Jurkat, Clone E6-1 (cell line): ENCODE data around the gene C11orf98.
"Not testable (repeated sequence)": the region's sequence is repeated elsewhere in the genome, so short reads cannot be mapped to it uniquely, and the experiment has no call there.

Source experiments
- DNase-seq: peaks from one replicate; pipeline ENCODE4 v3.0.0-alpha.2; 2011; ENCODE audit warnings: low read depth, low spot score
- H3K4me3 ChIP-seq: 2 replicates; pipeline ENCODE4 v1.5.1; 2011; ENCODE audit warnings: mild to moderate bottlenecking, low read length, control low read depth, moderate library complexity

Gene C11orf98

GRCh38 chr11:62664405-62665074, 470 bp downstream of the C11orf98 start:
- H3K4me3 ChIP-seq, result peak overlapping the region; percentile 65
- peak; percentile 64 for DNase-seq

DNA sequence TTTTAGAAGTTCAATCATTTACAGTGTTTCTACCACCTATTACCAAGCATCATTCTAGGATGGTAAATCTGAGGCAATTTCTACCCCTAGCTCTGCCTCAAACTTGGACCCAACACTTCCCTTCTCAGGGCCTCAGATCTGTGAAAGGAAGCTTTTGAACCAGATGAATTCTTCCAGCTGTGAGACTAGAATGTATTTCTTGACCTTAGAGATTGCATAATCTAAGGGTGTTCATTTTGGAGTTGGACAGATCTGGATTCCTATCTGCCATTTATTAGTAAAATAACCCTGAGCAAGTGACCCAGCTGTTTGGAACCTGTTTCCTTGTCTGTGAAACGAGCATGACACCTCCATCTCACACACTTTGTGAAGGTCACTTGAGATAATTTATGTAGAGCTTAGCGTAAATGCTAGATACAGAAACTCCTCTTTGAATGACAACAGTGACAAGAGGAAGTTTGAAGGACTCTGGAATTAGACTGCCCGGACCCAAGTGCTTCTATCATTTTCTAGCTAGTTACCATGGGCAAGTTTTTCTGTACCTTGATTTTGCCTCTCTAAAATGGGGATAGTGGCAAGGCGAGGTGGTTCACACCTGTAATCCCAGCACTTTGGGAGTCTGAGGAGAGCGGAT, 8.1 kb downstream of the C11orf98 start:
- DNase-seq, result no peak
- H3K4me3 ChIP-seq, result no peak overlapping the region

- DNase-seq, result no peak
- H3K4me3 ChIP-seq, result no peak overlapping the region
Measured at GRCh38 chr11:62654297-62654696, 10.7 kb downstream of the C11orf98 start.

DNA sequence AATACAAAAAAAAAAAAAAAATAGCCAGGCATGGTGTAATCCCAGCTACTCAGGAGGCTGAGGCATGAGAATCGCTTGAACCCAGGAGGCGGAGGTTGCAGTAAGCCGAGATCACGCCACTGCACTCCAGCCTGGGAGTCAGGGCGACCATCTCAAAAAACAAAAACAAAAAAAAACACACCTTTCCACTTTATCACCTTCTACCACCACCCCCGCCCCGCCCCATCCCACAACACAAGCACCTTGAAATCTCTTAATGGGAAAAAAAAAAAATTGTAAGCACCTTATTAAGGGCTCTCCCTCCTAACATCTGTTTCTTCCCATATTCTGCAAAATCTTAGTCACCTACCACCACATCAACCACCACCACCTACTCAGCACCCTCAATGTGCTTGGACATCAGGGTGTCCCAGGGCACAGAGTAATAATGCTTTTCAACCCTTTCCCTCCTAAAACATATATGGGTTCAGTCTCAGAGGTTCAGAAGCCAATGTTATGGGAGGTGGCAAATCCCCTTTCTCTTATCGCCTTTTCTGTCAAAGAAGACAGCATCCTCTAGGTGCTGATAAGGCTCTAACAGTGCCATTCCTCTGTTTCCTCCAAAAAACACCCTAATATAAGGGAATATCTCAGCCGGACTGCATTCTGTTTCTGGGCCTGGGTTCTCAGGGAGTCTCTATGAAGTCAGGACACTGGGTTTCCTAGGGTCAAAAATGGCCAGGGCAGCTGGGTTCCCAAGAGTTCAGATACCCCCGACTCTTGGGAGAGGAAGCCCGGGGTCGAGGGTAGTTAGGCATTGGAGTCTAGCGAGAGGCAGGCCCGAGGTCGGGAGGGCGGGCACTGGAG, 12.6 kb downstream of the C11orf98 start:
- no peak for DNase-seq

GRCh38 chr11:62650283-62650682, 14.7 kb downstream of the C11orf98 start:
- not testable (repeated sequence) for DNase-seq, H3K4me3 ChIP-seq

More for the DNA sequence above, 12.6 kb downstream of the C11orf98 start:
- peak overlapping the region; percentile 80 for H3K4me3 ChIP-seq

DNA sequence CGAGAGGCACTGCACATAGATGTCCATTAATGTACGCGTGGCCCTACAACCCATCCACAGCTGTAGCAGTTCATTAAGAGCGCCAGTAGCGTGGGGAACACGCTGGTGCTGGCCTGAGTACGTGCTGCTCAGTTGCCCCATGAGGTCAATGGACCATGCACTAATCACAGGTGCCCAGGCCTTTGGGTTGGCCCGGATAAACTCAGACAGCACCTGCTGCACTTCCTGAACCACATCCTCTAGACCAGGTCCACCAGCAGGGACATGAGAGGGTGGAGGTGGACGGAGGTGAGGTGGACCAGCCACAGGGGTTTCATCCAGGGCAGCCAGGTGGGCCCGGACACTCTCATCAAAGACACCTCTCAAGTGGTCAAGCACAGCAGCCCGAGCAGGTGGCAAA, 15.5 kb downstream of the C11orf98 start:
- DNase-seq, result no peak
- no peak overlapping the region for H3K4me3 ChIP-seq

DNA sequence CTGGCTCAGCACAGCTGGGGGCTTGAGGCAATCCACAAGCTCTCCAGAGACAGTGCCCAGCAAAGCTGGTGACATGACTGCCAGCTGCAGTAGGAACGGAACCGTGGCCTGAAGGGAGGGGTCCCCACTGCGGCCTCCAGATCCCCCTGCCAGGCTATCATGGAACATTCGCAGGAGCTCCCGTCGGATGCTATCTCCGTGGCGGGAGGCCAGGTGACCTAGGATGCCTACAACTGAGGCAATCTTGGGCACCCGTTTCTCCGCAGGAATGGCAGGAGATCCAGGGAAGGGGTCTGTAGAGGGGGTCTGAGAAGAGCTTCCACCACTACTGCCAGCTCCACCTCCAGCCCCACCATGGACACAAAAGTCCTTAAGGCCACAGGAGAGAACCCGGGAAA, 16.0 kb downstream of the C11orf98 start:
- no peak for DNase-seq
- H3K4me3 ChIP-seq, result no peak overlapping the region

GRCh38 chr11:62648185-62648966, 16.6 kb downstream of the C11orf98 start:
- DNase-seq, result no peak
- H3K4me3 ChIP-seq, result no peak overlapping the region

GRCh38 chr11:62647609-62648005, 17.4 kb downstream of the C11orf98 start:
- DNase-seq, result no peak
- H3K4me3 ChIP-seq, result no peak overlapping the region

DNA sequence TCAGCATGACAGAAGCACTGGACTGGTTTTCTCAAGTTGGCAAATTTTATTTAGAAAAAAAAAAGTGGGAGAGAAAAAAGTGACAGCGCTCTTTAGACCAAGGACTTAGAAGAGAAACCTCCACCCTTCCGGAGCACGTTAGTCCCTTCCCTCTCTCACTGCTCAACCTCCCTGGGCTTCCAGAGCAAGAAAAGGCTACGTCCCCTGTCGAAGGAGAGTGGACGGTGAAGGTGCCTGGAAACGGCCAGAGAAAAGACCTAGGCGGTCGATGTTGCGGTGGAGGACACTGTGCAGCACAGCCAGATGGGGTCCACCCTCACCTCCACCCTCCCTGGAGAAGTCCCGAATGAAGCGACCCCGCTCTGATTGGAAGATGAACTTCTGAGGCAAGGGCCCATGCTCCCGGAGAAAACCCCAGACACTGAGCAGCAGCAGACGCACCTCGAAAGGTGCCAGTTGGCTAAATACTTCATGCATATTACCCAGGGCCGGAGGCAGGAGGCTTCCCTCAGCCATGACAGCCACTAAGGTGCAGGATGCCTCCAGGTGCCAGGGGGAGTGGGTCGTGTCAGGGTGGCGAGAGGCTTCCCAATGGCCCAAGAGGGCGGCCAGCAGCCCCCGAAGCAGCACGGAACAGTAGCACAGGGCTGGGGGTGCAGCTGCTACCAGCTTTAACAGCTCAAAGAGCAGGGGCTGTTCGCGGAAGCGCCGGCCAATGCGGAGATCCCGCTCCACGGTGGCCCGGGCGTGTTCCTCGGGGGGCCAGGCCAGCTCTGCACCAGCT, 18.0 kb downstream of the C11orf98 start:
- peak overlapping the region; percentile 27 for H3K4me3 ChIP-seq
- DNase-seq, result no peak

DNA sequence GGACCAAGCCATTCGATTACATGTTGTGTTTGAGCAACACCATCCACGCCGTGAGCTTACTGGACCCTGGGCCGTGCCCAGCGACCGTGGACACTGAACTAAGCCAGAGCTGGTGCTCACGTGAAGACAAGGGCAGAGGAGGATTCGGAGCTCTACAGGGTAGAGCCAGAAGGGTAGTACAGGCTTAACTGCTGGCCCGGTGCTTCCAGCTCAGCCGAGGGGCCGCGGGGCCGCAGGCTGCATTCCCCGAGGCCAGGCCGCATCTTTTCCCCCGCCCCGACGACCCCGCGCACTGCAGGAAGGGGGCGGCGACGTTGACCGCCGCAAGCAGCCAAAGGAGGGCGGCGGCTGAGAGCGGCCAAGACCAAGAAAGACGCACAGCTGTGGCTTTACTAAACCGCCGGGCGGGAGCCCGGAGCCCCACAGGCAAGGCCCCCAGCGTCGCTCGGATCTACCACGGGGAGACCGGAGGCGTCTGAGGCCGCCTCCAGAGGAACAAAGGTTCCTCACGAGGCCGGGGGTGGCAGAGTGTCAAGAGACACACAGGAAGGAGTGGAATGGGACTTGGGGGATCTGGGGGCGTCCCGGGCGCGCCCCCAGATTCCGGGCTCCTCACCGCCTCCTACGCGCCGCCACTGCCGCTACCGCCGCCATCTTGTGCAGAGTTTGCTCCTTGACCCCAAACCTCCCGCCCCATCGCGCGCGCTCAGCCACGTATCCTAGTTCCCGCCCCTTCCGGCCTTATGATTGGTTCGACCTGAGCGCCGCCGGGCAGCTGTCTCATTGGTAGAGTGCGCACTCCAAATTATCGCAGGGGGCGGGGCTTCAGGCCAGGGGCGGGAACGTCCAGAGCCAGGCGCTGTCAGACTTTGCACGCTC, 18.8 kb downstream of the C11orf98 start, which contains the start of gene GANAB:
GANAB (minus strand) TSS at position 668 of the 879 bp plus-strand sequence; CDS start at position 654, 14 bp downstream.
- peak; percentile 95 for DNase-seq
- H3K4me3 ChIP-seq, result peak within 1 kb of the TSS; percentile 99

- no peak for DNase-seq
- peak overlapping the region; percentile 99 for H3K4me3 ChIP-seq
Measured at GRCh38 chr11:62645671-62645945, 19.4 kb downstream of the C11orf98 start.

DNA sequence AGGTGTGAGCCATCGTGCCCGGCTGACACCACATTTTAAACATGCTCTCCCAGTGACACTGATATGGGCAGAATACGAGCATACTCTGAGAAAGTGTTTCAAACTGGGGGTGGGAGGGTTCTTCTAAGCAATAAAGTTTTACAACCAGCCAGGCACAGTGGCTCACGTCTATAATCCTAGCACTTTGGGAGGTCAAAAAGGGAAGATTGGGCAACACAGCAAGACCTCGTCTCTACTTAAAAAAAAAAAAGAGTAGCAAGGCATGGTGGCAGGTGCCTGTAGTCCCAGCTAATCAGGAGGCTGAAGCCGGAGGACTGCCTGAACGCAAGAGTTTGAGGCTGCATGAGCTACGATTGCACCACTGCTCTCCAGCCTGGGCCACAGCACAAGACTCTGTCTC, 20.8 kb downstream of the C11orf98 start:
- no peak overlapping the region for H3K4me3 ChIP-seq
- no peak for DNase-seq

DNA sequence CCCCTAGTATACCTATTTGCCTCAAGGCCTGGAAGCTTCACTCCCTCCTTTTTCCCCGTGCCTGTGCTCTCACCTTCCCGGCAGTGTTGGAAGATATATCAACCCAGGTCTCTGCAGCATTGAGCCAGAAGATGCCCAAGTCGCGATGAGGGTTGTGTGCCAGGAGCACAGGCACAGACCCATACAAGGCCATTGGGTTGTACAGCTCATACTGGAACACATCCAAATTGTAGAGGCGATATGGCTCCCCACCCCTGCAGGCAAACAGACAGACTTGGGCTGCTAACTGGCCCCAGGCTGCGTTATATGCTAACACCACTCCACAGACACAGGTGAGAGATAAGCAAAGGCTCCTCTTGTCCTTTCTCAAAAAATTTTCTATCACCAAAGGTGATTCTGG, 32.5 kb downstream of the C11orf98 start:
- H3K4me3 ChIP-seq, result no peak overlapping the region

DNA sequence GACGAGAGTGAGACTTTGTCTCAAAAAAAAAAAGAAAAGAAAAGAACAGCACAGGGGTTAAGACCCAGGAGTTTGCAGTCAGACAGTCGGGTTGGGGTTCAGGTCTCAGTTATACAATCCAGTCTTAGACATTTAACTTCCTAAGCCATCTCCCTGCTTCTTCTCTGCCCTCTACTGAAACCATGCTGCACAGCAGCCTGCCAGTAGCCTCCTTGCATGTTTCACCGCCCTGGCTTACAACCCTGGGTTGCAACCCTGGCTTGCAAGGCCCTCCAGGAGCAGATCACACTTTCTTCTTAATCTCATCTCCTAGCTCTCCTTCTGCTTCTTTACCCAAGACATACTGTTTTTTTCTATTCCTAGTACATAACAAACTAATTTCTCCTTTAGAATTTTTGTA, 37.3 kb downstream of the C11orf98 start:
- no peak for DNase-seq
- no peak overlapping the region for H3K4me3 ChIP-seq

More for the DNA sequence above, 32.5 kb downstream of the C11orf98 start:
- no peak for DNase-seq

DNA sequence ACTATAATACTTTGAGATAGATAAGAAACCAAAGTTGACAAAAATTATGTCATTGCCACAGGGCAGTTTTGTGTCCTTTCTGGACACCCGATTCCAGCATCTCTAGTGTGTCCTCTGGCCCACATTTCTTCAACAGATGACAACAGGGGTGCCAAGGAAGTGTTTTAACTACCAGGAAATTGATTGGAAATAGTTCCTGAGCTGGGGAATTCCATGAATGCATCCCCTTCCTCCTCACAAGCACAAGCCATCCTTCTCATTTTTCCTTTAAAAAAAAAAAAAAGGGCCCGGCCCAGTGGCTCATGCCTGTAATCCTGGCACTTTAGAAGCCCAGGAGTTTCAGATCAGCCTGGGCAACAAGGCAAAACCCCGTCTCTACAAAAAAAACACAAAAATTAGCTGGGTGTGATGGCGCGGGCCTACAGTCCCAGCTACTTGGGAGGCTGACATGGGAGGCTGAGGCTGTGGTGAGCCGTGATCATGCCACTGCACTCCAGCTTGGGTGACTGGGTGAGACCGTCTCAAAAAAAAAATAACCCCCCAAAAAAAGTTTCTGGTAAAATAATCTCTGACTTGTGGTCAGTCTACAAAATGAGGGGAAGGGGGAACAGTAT, 42.4 kb downstream of the C11orf98 start:
- no peak overlapping the region for H3K4me3 ChIP-seq
- DNase-seq, result no peak
